GM12891 (cell line): ENCODE results near the gene TMEM219.

ENCODE experiments used
- DNase-seq: peaks from one replicate; pipeline ENCODE4 v3.0.0; 2011; ENCODE audit warnings: low spot score; ENCODE audit not compliant: insufficient read length
- FAIRE-seq: peaks from 2 replicates; lab custom pipeline; 2011; peaks lifted over from hg19 to GRCh38; lab: Jason Lieb, UNC
- PAX5 ChIP-seq: IDR thresholded peaks from 2 replicates; pipeline ENCODE4 v1.6.1; 2011; ENCODE audit warnings: low read length, moderate library complexity, mild to moderate bottlenecking; ENCODE audit not compliant: insufficient read depth, severe bottlenecking
- POLR2A ChIP-seq: IDR thresholded peaks from 2 replicates; pipeline ENCODE4 v1.6.1; 2011; ENCODE audit warnings: low read depth, low read length, control low read depth
- POLR2AphosphoS5 ChIP-seq: IDR thresholded peaks from 2 replicates; pipeline ENCODE4 v1.6.1; 2011; ENCODE audit warnings: low read depth, low read length, control low read depth
- POU2F2 ChIP-seq: IDR thresholded peaks from 2 replicates; pipeline ENCODE4 v1.6.1; 2011; ENCODE audit warnings: low read depth, mild to moderate bottlenecking, control low read depth, low read length, moderate library complexity
- SPI1 ChIP-seq: IDR thresholded peaks from 2 replicates; pipeline ENCODE4 v1.6.1; 2011; ENCODE audit warnings: low read depth, low read length, control low read depth
- TAF1 ChIP-seq: IDR thresholded peaks from 2 replicates; pipeline ENCODE4 v1.6.1; 2011; ENCODE audit warnings: low read depth, low read length, control low read depth

Gene TMEM219

DNA sequence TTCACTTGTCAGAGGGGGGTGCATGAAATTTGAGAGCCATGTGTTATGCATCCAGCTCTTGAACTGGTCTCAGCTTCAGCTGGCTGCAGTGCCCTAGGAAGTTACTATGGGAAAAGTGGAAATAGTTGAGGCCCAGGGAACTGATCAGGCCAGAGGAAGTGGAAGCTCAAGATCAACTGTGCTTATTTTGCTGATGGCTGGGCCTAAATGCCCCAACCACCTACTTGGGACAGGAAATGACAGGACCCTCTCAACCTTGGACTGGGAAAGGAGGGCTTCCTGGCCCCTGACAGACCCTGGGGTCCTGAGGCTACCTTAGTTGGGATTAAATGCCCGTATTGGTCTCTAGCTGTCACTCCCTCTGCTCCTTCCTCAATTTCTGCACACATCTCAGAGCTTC lies 10.6 kb downstream of the TMEM219 start:
- FAIRE-seq (no peak), DNase-seq (no peak)
- TF ChIP-seq TAF1 (no peak), PAX5 (no peak), POU2F2 (no peak), POLR2AphosphoS5 (no peak), POLR2A (no peak), SPI1 (no peak)

DNA sequence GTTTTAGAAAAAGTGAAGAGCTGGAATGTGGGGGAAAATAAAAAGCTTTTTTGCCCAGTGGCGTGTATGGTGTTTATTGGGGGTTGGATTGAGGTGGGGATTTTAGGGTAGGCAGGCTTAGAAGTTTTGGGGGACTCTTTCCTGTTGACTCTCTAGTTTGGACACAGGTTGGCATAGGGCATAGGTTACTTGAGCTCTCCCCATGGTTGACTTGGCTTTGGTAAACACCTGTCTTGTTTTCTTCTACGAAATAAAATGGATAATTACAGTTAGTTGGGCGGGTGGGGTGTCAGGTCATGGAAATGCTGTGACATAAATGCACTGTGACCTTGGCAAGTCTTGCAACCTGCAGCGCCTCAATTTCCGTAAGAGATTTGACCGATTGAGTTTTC lies 11.1 kb downstream of the TMEM219 start:
- no peak for FAIRE-seq
- no peak for DNase-seq
- TF ChIP-seq POLR2AphosphoS5 (no peak), TAF1 (no peak), SPI1 (no peak), POU2F2 (no peak), POLR2A (no peak), PAX5 (no peak)

- FAIRE-seq: peak; percentile 95
- TF ChIP-seq SPI1: peak; percentile 35; the same call in 1 of the 2 replicates
- TF ChIP-seq PAX5: peak; percentile 24
- TF ChIP-seq POLR2AphosphoS5: peak; percentile 85
- TF ChIP-seq TAF1: peak; percentile 56
- TF ChIP-seq POLR2A: peak; percentile 84
- 0 out of 2 replicates have a peak, but pooled peaks have one; percentile 39 for TF ChIP-seq POU2F2
- DNase-seq: peak; percentile 100
Observed at GRCh38 chr16:29973384-29974246, 11.7 kb downstream of the TMEM219 start, which contains the start of gene TAOK2. TAOK2 (plus strand) TSS chr16:29973868; CDS start chr16:29977773, 3,905 bp downstream.

- DNase-seq (no peak), FAIRE-seq (no peak)
- TF ChIP-seq POLR2AphosphoS5 (no peak), SPI1 (no peak; the same call in 1 of the 2 replicates), TAF1 (0 out of 2 replicates have a peak, but pooled peaks have one; percentile 21)
Observed at GRCh38 chr16:29974291-29975133, 12.6 kb downstream of the TMEM219 start.

DNA sequence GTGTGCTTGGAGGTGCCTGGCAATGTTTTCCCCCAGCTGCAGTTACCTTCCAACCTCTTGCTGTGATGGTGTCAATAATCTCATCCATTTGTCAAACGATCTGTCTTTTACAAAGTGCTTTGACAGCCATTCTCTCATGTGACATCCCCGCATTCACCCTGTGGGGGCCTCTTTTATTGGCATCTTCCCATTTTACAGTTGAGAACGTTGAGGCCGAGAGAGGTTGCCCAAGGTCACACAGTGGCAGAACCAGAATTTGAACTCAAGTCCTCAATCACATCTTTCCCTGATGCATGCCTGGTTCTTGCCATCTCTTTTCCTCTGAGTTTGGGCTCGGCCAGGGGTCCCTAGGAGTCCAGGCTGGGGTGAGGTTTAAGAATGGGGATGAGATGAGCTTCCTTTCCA lies 13.3 kb downstream of the TMEM219 start:
- no peak for FAIRE-seq
- DNase-seq: no peak

DNA sequence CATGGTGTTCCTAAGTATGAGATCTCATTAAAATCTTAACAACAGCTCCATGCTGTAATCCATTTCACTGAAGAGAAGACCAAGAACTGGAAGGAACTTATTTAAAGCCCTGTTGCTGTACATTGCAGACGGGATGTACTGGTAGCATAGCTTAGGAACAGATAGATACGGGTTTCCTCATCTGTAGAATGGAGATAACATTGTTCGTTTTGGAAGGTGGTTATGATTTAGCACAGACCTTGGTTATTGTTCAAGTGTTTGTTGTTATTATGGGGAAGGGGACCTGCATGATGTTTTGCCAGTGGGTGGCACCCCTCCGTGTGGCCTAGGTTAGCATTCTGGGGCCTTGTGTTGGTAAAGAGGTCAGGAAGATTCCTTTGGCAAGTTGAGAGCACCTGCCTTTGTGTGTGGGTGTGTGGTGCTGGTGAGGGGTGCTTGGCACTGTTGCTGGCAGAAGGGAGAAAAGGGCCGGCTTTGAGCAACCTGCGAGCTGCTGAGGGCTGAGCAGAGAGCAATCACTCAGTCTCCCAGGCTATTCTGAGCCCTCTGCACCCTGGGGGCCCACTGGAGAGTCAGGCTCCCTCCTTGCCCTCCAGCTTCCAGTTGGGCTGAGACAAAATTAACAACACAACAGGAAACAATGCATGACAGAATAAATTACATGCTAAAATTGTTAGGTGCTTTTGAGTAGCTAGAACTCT lies 14.1 kb downstream of the TMEM219 start:
- FAIRE-seq: no peak
- TF ChIP-seq SPI1 (no peak), POLR2AphosphoS5 (no peak), PAX5 (no peak), POU2F2 (no peak), POLR2A (no peak), TAF1 (no peak)
- no peak for DNase-seq

More for the DNA sequence above, 13.3 kb downstream of the TMEM219 start:
- TF ChIP-seq POLR2AphosphoS5 (no peak), SPI1 (no peak), POU2F2 (no peak), POLR2A (no peak), TAF1 (no peak), PAX5 (no peak)

- no peak for DNase-seq
- FAIRE-seq: no peak
- no peak for TF ChIP-seq PAX5
- TF ChIP-seq POLR2AphosphoS5: no peak
- no peak for TF ChIP-seq POU2F2
- TF ChIP-seq POLR2A: no peak
Observed at GRCh38 chr16:29977063-29977825, 15.4 kb downstream of the TMEM219 start.

DNA sequence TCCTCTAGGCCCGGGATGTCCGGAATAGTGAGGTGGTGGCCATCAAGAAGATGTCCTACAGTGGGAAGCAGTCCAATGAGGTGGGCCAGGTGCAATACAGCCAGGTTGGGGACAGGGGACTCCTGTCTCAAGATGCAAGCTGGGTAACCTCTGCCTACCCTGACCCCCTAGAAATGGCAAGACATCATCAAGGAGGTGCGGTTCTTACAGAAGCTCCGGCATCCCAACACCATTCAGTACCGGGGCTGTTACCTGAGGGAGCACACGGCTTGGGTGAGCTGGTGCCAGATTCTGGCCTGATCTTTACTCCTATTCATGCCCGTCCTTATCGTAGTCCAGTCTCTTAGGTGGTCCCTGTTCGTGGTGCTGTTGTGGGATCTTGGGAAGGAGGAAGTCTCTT lies 16.2 kb downstream of the TMEM219 start:
- DNase-seq (no peak), FAIRE-seq (no peak)
- TF ChIP-seq POLR2AphosphoS5 (no peak), POU2F2 (no peak), PAX5 (no peak), TAF1 (no peak), POLR2A (no peak), SPI1 (no peak)
